ENCODE results near the gene IP6K3.

- TF ChIP-seq, protein P1, sequence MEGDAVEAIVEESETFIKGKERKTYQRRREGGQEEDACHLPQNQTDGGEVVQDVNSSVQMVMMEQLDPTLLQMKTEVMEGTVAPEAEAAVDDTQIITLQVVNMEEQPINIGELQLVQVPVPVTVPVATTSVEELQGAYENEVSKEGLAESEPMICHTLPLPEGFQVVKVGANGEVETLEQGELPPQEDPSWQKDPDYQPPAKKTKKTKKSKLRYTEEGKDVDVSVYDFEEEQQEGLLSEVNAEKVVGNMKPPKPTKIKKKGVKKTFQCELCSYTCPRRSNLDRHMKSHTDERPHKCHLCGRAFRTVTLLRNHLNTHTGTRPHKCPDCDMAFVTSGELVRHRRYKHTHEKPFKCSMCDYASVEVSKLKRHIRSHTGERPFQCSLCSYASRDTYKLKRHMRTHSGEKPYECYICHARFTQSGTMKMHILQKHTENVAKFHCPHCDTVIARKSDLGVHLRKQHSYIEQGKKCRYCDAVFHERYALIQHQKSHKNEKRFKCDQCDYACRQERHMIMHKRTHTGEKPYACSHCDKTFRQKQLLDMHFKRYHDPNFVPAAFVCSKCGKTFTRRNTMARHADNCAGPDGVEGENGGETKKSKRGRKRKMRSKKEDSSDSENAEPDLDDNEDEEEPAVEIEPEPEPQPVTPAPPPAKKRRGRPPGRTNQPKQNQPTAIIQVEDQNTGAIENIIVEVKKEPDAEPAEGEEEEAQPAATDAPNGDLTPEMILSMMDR (IDR thresholded peaks at IDR 0.05), result no peak
- TF ChIP-seq POLR2A (IDR thresholded peaks at IDR 0.05), result no peak
These were observed 28.7 kb downstream of the IP6K3 start for GRCh38 chr6:33717934-33718455.

All from heart left ventricle (tissue), 13 donors.